Camera-type eye (tissue), 1 donor: ENCODE data around the gene NAA30. TPM values are rescaled to one million over a fixed set of nuclear protein-coding genes. Genes with fewer than 3 reads are reported as not detected.

Source experiments
- total RNA-seq: library from RNA; depleted of rRNA; stranded (reverse); fragments of >200 nt; gene quantifications from one replicate; pipeline ENCODE4 v1.2.3, GENCODE V29; 2014

Gene NAA30
- total RNA-seq, result 39.4 TPM

GRCh38 chr14:57390037-57390805 lies at the start of gene NAA30:
NAA30 (plus strand) TSS chr14:57390586; CDS start chr14:57390958, 372 bp downstream.

Other genes starting within 250 kb of the NAA30 start
- gene EXOC5, start 121.7 kb upstream of the NAA30 start, total RNA-seq, result 124 TPM
- gene AP5M1, start 121.6 kb upstream of the NAA30 start, total RNA-seq, result 50.4 TPM
- gene CCDC198, start 103.3 kb downstream of the NAA30 start, total RNA-seq, result not detected